Measurements from ENCODE around the gene UGCG. TPM values are rescaled to one million over a fixed set of nuclear protein-coding genes. Genes with fewer than 3 reads are reported as not detected.
"Not testable (repeated sequence)": the region's sequence is repeated elsewhere in the genome, so short reads cannot be mapped to it uniquely, and the experiment has no call there.

UGCG gene
- total RNA-seq, 1 experiment from 2014 or later, result 192 TPM

GRCh38 chr9:111943200-111943599 is 46.6 kb downstream of the UGCG start:
- in situ Hi-C loops (cut with HindIII; ENCODE audit: low sequenced_read_pairs), result no loop called here
- no peak for DNase-seq (ENCODE audit: low spot score)

- in situ Hi-C loops (cut with HindIII; ENCODE audit: low sequenced_read_pairs), result no loop called here
These were observed 47.1 kb downstream of the UGCG start for GRCh38 chr9:111943746-111944145.

GRCh38 chr9:111944241-111944866 is 47.7 kb downstream of the UGCG start:
- no peak for DNase-seq (ENCODE audit: low spot score)
- in situ Hi-C loops (cut with HindIII; ENCODE audit: low sequenced_read_pairs), result no loop called here

More at GRCh38 chr9:111943746-111944145, 47.1 kb downstream of the UGCG start:
- no peak for DNase-seq (ENCODE audit: low spot score)

GRCh38 chr9:111945216-111945615 is 48.6 kb downstream of the UGCG start:
- in situ Hi-C loops (cut with HindIII; ENCODE audit: low sequenced_read_pairs), result no loop called here
- no peak for DNase-seq (ENCODE audit: low spot score)

- DNase-seq (ENCODE audit: low spot score); in situ Hi-C loops (cut with HindIII; ENCODE audit: low sequenced_read_pairs): not testable (repeated sequence)
These were observed 51.5 kb downstream of the UGCG start for GRCh38 chr9:111948109-111948508.

- in situ Hi-C loops (cut with HindIII; ENCODE audit: low sequenced_read_pairs), result no loop called here
- no peak for DNase-seq (ENCODE audit: low spot score)
These were observed 52.3 kb downstream of the UGCG start for GRCh38 chr9:111948951-111949350.

GRCh38 chr9:111949919-111950318 is 53.3 kb downstream of the UGCG start:
- no peak for DNase-seq (ENCODE audit: low spot score)
- in situ Hi-C loops (cut with HindIII; ENCODE audit: low sequenced_read_pairs), result no loop called here

GRCh38 chr9:111952559-111952958 is 55.9 kb downstream of the UGCG start:
- DNase-seq (ENCODE audit: low spot score), result no peak
- in situ Hi-C loops (cut with HindIII; ENCODE audit: low sequenced_read_pairs), result no loop called here

GRCh38 chr9:111953444-111953843 is 56.8 kb downstream of the UGCG start:
- in situ Hi-C loops (cut with HindIII; ENCODE audit: low sequenced_read_pairs), result no loop called here
- no peak for DNase-seq (ENCODE audit: low spot score)

GRCh38 chr9:111955048-111955447 is 58.4 kb downstream of the UGCG start:
- in situ Hi-C loops (cut with HindIII; ENCODE audit: low sequenced_read_pairs), result no loop called here
- no peak for DNase-seq (ENCODE audit: low spot score)

GRCh38 chr9:111957856-111958631 is 61.4 kb downstream of the UGCG start:
- in situ Hi-C loops (cut with HindIII; ENCODE audit: low sequenced_read_pairs), result no loop called here
- no peak for DNase-seq (ENCODE audit: low spot score)

- in situ Hi-C loops (cut with HindIII; ENCODE audit: low sequenced_read_pairs), result no loop called here
- DNase-seq (ENCODE audit: low spot score), result no peak
These were observed 63.1 kb downstream of the UGCG start for GRCh38 chr9:111959468-111960359.

GRCh38 chr9:111960485-111960884 is 63.9 kb downstream of the UGCG start:
- DNase-seq (ENCODE audit: low spot score); in situ Hi-C loops (cut with HindIII; ENCODE audit: low sequenced_read_pairs): not testable (repeated sequence)

- in situ Hi-C loops (cut with HindIII; ENCODE audit: low sequenced_read_pairs), result no loop called here
- no peak for DNase-seq (ENCODE audit: low spot score)
These were observed 64.4 kb downstream of the UGCG start for GRCh38 chr9:111961009-111961408.

- DNase-seq (ENCODE audit: low spot score), result no peak
These were observed 65.0 kb downstream of the UGCG start for GRCh38 chr9:111961575-111961974.

GRCh38 chr9:111962021-111962420 is 65.4 kb downstream of the UGCG start:
- no peak for DNase-seq (ENCODE audit: low spot score)
- in situ Hi-C loops (cut with HindIII; ENCODE audit: low sequenced_read_pairs), result no loop called here

More at GRCh38 chr9:111961575-111961974, 65.0 kb downstream of the UGCG start:
- in situ Hi-C loops (cut with HindIII; ENCODE audit: low sequenced_read_pairs), result no loop called here

- DNase-seq (ENCODE audit: low spot score), result no peak
- in situ Hi-C loops (cut with HindIII; ENCODE audit: low sequenced_read_pairs), result no loop called here
These were observed 67.4 kb downstream of the UGCG start for GRCh38 chr9:111963995-111964394.

- in situ Hi-C loops (cut with HindIII; ENCODE audit: low sequenced_read_pairs), result no loop called here
- DNase-seq (ENCODE audit: low spot score), result no peak
These were observed 69.0 kb downstream of the UGCG start for GRCh38 chr9:111965566-111966019.

- no peak for DNase-seq (ENCODE audit: low spot score)
- in situ Hi-C loops (cut with HindIII; ENCODE audit: low sequenced_read_pairs), result no loop called here
These were observed 69.6 kb downstream of the UGCG start for GRCh38 chr9:111966124-111966723.

All from G401 (cell line).